GM18498 (cell line): Measurements from ENCODE around the gene PIKFYVE.
"Not testable (repeated sequence)": the region's sequence is repeated elsewhere in the genome, so short reads cannot be mapped to it uniquely, and the experiment has no call there.

Experiments used
- ATAC-seq: cut with Tn5 transposase; IDR thresholded peaks from one replicate; pipeline ENCODE4 v1.9.1; 2021; ENCODE audit warnings: mild to moderate bottlenecking, moderate library complexity; ENCODE audit not compliant: unreplicated experiment

PIKFYVE gene, protein sequence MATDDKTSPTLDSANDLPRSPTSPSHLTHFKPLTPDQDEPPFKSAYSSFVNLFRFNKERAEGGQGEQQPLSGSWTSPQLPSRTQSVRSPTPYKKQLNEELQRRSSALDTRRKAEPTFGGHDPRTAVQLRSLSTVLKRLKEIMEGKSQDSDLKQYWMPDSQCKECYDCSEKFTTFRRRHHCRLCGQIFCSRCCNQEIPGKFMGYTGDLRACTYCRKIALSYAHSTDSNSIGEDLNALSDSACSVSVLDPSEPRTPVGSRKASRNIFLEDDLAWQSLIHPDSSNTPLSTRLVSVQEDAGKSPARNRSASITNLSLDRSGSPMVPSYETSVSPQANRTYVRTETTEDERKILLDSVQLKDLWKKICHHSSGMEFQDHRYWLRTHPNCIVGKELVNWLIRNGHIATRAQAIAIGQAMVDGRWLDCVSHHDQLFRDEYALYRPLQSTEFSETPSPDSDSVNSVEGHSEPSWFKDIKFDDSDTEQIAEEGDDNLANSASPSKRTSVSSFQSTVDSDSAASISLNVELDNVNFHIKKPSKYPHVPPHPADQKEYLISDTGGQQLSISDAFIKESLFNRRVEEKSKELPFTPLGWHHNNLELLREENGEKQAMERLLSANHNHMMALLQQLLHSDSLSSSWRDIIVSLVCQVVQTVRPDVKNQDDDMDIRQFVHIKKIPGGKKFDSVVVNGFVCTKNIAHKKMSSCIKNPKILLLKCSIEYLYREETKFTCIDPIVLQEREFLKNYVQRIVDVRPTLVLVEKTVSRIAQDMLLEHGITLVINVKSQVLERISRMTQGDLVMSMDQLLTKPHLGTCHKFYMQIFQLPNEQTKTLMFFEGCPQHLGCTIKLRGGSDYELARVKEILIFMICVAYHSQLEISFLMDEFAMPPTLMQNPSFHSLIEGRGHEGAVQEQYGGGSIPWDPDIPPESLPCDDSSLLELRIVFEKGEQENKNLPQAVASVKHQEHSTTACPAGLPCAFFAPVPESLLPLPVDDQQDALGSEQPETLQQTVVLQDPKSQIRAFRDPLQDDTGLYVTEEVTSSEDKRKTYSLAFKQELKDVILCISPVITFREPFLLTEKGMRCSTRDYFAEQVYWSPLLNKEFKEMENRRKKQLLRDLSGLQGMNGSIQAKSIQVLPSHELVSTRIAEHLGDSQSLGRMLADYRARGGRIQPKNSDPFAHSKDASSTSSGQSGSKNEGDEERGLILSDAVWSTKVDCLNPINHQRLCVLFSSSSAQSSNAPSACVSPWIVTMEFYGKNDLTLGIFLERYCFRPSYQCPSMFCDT (N-terminal part only)

DNA sequence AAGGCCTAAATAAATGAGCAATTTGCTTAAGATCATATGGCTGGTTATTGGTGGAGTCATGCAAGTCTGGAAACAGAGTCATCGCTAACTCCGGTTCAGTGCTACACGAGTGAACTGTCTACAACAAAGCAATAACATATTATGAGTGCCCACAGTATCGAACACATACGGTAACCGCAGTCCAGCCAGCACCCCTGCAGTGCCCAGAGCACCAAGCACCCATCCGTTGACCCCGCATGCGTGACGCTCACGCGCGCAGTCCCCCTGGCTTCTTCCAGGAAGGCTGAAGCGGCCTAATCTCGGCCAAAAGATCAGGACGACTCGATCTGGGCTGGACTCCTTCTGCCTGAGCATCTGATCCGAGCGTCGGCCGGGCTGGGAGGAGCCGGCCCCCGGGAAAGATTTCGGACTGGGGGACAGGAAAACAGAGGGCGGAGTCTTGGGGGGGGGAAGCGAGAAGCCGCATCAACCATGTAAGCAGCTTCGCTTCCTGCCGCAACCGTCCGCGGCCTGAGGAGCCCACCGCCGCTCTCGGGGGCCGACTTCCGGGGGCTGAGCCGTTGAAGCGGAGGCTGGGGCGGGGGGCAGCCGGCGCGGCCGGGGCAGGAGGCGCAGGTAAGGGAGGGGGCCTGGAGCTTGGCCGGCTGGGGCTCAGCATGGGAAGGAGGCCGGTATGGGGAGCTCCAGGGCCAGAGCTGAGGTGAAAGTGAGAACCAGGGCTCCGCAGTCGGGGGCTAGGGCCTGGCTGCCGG, at the start of gene PIKFYVE:
Gene PIKFYVE, plus strand, starts transcription at position 455 of the 752 bp plus-strand sequence. CDS start 5,265 bp downstream, outside the sequence.
- peak; percentile 88 for ATAC-seq

DNA sequence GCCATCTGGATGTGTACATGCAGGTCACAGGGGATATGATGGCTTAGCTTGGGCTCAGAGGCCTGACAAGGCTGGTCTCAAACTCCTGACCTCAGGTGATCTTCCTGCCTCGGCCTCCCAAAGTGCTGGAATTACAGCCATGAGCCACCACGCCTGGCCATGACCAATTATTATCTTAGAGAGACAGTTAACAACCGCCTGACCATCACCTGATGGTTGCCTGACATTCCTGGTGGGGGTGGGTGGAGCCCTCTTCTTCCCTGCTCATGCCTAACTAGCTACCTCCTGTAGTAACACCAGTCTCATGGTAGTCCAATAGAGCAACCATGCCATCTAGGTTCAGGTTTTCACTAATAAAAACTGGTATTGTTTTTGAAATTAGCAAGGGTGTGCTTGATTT, 44.2 kb upstream of the PIKFYVE start:
- not testable (repeated sequence) for ATAC-seq

DNA sequence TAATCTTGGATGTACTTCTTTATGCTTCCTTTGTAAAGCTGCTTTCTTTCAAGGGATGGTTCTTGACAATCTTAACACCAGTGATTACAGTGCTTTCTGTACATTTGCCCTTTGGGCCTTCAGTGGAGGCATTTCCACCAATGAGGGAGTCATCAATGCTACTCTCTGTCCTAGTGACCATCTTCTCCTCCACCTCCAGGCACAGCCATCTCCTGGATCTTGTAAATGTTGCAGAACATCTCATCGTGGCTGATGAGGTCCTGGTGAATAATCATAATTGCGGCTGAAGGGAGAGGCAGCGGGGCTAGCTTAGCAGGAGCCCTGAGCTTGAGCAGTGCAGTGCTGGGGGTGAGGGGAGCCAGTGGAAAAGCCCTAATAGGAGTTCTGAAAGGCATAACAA, 43.7 kb upstream of the PIKFYVE start:
- ATAC-seq, result no peak

DNA sequence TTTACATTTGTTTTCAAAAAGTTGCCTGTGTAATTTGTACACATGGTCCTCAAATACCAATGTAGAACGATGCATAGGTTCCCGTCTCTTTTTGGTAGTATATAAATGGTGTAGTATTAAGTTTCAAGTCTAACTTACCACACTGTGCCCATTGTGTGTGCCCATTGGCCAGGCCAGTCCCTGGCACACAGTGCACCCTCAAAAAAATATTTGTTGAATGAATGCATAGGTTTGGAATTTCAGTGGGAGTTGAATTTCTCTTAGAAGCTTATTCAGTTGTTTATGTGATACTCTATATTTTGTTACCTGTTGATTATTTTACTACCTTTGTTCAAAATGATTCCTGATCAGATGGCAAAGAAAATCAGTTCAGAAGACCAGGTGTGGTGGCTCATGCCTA, 41.3 kb upstream of the PIKFYVE start:
- no peak for ATAC-seq

DNA sequence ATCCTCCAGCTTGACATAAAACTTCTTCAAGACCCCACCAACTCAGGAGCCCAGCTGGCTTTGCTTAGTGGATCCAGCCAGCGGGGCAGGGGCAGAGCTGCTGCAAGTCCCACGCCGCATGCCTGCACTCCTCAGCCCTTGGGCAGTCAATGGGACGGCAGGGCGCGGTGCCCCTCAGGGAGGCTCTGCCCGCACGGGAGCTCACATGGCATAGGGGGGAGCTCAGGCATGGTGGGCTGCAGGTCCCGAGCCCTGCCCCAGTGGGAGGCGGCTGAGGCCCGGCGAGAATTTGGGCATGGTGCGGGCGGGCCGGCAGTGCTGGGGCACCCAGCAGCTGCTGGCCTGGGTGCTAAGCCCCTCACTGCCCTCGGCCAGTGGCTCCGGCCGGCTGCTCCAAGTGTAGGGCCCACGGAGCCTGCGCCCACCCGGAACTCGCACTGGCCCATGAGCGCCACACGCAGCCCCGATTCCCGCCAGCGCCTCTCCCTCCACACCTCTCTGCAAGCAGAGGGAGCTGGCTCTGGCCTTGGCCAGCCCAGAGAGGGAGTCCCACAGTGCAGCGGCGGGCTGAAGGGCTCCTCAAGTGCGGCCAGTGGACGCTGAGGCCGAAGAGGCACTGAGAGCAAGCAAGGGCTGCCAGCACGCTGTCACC, 38.3 kb upstream of the PIKFYVE start:
- ATAC-seq, result no peak

DNA sequence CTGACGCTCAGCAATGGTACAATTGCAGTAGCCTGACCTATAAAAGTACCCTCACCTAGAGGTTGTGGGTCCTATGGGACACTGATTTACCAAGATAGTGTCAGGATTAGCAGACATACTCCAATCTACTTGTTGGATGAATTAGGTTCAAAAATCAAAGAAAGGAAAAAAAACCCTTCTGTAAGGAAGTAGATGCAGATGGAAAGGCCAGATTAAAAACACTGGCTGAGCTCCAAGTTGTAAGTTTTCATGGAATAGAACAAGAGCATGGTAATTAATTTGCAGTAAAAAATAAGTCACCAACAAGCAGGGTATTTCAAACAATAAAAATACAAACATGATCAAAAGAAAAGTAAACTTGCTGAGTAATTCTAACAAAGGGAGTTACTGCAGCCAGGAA, 37.6 kb upstream of the PIKFYVE start:
- ATAC-seq, result no peak

DNA sequence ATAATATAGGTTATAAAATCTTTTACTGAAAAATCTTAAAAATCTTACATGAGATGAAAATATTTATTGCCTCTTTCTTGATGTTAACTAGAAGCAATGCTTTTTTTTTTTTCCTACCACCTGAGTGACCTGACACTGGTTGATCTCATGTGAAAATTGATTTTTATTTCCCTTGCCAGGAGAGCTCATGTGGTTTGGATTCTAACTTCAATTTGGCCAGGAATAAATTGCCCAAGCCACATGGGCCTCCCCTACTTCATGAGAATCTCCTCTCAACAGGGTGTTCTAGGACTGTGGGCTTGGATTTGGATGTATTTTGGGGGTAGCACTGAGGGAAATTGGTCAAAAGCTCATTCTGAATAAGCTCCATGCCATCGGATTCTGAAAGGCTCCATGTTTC, 31.3 kb upstream of the PIKFYVE start:
- ATAC-seq, result no peak

DNA sequence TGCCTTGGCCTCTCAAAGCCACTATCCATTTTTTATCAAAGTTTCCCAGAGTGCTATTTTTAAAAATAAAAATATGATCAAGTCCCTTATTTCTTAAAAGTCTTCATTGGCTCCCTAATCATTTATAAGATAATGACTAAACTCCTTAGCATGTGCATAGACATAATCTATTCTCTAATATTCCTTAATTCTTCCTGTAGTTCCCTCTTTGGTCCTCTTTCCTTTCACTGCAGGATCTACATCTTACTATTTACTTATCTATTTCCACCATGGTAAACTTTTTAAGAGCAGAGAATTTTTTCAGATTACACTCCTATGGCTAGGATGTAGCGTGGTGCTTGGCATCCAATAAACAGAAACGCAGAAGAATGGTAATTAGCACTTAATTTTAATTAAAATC, 30.2 kb upstream of the PIKFYVE start:
- no peak for ATAC-seq

DNA sequence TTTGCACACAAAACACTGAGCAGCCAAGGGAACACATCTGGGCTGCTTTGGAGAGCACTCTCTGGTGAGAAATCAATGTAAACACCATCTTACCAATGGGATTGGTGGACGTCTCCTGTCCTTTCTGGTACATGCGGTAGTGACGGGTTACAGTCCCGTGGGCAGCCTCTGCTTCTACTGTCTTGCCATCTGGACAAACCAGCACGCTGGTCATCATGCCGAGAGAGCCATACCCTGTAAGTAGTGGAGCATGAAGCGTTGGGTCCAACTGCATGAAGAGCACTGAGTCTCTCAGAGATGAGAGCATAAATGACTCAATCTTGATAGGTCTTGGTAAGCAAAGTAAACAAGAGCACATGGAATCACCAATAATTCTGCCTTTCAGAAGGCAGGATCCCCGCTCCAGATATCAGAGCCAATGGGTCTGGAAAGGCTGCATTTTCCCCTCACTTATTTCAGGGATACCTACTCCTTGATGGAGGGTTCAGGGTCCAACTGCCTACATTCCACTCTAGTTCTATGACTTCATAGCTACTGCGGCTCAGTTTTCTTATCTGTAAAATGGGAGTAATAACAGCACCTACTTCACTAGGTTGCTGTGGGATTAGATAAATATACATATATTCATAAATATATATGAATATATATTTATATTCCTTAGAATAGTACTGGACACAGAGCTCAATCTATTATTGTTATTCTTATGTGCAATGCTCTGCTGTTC, 26.1 kb upstream of the PIKFYVE start:
- no peak for ATAC-seq

DNA sequence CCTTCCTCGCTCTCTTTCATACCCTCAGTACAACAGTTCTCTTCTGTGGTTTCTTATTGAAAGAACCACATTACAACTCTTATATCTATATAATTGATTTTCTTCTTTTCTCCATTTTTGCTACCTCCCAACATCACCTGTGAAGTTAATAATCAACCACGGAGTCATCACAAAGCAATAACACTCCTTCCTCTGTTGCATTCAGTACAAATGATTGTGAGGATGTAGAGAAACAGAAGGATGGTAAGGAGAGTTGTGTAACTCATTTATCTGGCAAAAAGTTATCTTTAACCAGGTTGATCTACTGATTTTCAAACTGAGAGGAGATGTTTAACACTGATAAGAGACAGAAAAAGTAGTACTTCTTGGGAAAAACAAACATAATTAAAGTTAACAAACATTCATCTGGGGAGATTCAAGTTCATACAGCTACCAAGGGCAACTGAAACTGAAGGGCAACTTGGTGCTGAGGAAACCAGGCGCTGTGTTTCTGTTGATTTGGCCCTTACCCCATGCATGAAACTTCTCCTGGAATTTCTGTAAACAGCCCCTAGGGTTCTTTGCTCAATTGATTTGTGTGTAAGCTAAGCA, 25.3 kb upstream of the PIKFYVE start:
- ATAC-seq, result no peak

DNA sequence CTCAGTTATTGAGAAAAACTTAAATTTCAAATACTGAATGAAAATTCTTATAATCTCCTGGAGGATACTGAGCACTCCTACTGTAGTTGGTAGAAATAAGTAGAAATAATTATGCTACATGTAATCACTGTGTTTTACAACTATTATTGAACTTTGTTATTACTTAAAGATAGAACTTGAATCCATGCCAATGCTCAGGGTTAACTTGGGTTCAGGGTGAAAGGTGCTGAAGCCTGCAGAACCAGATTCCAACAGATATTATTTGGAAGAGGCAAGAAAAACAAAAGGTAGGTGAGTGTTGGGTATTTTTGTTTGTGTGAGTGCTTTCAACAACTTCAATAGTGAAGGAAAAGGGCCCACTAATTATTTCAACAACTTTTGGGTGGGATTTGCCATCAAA, 21.6 kb upstream of the PIKFYVE start:
- no peak for ATAC-seq

DNA sequence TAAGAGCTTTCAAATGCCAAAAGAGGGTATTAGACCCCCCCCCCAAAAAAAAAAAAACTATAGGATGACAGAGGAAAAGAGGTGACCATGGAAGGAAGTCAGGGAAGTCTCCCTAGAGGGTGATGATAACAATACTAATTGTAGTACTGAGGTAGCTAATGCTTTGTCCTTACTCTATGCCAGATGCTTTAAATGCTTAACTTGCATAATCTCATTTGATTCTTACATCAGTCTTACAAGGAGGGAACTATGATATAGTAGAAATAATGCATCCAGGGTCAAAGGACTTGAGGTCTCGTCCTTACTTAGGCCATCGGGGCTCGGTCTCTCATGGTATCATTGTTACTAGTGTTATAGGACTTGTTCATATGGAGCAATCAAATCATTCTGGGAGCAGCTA, 20.3 kb upstream of the PIKFYVE start:
- no peak for ATAC-seq

DNA sequence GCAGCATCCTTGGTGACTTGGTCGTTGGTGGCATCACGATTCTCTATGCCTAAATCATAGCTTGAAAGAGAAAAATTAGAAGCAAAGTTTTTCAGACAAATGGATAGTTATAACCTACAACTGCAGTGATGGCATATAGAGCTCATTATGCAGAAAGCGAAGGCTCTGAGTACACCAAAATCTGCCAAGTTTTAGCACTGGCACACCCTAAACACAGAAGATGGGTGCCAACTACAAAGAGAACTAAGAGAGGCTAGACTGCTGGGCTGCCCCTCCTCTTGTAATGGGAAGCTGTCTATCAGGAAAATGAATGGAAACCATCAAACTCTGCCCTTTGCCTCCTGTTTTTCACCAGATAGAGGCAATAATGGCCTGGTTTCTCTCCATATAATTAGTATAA, 17.5 kb upstream of the PIKFYVE start:
- ATAC-seq, result no peak

DNA sequence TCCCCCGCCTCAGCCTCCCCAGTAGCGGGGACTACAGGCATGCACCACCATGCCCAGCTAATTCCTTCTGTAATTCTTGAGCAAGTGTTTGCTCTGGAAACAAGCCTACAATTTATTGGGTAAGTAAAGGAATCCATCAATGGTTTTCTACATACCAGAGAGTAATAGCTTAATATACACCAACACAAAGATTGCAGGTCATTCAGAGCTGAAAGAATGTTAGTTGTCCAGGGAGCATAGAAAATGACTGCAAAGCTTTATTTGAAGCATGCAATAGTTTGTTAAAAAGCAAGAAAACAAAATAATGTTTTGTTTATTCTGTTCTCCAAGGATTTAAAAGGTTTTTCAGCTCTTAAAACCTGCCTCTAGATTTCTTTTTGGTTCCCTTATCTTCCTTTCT, 16.8 kb upstream of the PIKFYVE start:
- ATAC-seq, result no peak

DNA sequence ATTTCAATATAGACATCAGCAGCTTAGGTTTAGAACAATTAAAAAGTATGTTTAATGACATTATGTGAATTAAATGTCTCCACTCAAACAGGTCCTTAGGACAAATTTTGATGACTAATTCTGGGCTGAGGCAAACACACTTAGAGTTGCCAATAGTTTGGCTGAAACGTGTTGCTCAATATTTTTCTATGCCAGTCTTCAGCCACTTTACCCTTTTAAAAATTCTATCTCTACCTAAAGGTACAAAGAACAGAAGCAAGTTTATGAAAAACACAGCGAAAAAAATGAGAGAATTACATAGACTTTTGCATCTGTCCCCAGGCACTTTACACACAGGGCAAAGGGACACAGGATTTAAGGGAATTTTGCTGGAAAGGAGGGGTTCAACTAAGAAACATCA, 15.7 kb upstream of the PIKFYVE start:
- ATAC-seq, result no peak

DNA sequence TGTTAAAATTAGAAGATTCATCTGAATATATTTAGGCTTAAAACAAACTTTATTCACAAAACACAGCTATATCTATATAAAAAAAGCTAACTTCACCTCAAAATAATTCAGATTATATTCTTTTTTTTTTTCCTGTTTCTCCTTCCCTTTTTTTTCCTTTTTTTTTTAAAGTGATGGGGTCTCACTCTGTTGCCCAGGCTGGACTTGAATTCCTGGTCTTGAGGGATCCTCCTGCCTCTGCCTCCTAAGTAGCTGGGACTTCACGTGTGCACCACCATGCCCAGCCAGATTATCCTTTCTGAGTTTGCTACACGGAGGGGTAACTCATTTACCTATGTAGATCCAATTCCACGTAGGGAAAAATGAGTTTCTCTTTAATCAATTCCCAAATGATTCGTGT, 15.0 kb upstream of the PIKFYVE start:
- no peak for ATAC-seq

DNA sequence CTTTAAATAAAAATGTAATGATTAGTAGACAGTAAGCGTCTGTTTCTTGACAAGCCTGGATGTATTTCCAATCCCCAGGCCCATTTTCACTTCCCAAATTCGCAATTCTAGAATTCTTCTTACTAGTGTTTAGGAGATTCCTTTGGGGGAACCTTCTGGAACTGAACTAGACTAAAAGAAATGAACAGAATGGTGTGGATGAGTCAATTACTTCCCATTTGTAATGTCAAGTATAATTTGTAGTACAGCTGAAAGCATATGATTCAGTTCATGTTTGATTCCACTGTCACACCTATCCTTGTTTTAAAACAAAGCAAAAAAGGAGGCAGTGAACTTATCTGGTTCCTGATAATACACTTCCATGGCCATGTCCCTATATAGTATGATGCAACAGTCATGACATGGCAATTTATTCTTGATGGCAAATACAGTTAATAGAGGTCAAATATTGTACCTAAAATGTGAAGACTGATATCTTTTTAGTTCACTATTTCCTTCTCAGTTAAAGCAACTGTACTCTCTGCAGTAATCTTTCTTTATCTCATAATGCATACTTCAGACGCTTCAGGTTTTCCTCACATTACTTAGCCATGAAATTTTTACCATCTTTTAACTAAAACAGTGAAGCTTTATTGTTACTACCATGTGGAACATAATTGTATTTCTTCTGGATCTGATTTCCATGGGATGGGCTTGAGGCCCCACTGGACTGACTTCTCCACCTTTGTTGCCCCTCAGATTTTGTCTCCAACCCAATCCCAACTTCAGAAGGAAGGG, 13.2 kb upstream of the PIKFYVE start:
- ATAC-seq, result no peak

DNA sequence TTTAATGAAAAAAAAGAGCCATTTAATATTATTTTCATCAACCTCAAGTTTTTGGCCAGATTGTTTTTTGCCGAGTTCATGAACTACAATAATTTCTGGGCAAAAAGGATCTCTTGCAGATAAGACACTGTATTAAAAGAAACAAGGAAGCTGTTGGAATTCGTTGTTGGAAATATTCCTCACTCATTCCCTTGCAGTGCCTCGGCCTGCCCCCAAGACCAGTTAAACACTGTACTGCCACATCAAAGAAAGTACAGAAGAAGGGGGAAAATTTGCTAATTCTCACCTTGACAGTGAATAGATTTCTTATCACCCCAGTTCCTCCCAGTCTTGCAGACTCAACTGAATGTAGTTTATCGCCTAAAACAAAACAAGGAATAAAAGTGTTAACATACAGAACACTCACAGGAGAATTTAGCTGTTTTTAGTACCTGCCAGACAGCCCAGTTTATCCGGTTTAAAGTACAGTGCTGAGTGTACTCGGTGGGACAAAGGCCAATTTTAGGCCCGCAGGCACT, 12.4 kb upstream of the PIKFYVE start:
- no peak for ATAC-seq
